DND-41 (cell line): Measurements from ENCODE around the gene OPCML.

Experiments
- ATAC-seq: fragments of 200-7000 bp; cut with Tn5 transposase; 3 replicates; pipeline ENCODE4 v1.9.1; 2021; ENCODE audit warnings: low read depth; ENCODE audit not compliant: insufficient read depth
- DNase-seq: peaks from one replicate; pipeline ENCODE4 v3.0.0-alpha.2; 2020
- H2AFZ ChIP-seq: 2 replicates; pipeline ENCODE4 v1.6.0; 2012; ENCODE audit warnings: low read depth, low read length
- H3K27ac ChIP-seq: 2 replicates; pipeline ENCODE4 v1.5.1; 2012; ENCODE audit warnings: low read length, inconsistent platforms
- H3K27me3 ChIP-seq: fragments of 200-600 bp; sonication (generic); 2 replicates; pipeline ENCODE4 v1.6.0; 2012; ENCODE audit warnings: low read length, mild to moderate bottlenecking, inconsistent platforms; ENCODE audit not compliant: insufficient read depth, poor library complexity
- H3K36me3 ChIP-seq: 2 replicates; pipeline ENCODE4 v1.5.1; 2012; ENCODE audit warnings: low read length, inconsistent platforms; ENCODE audit not compliant: insufficient read depth
- H3K4me1 ChIP-seq: 2 replicates; pipeline ENCODE4 v1.5.1; 2012; ENCODE audit warnings: mild to moderate bottlenecking, low read length; ENCODE audit not compliant: insufficient read depth
- H3K4me2 ChIP-seq: 2 replicates; pipeline ENCODE4 v1.6.0; 2012; ENCODE audit warnings: mild to moderate bottlenecking, moderate library complexity, low read length, inconsistent platforms; ENCODE audit not compliant: insufficient read depth
- H3K4me3 ChIP-seq, 2 experiments: fragments of 200-600 bp in 1 of 2; shearing (Covaris generic) in 1 of 2; 2 replicates each; pipeline ENCODE4 v1.5.1; 2012 to 2016; ENCODE audit warnings: inconsistent platforms in 2 of 2, low read length in 2 of 2, mild to moderate bottlenecking in 2 of 2, low read depth in 1 of 2, moderate library complexity in 1 of 2
- H3K79me2 ChIP-seq: 2 replicates; pipeline ENCODE4 v1.6.0; 2012; ENCODE audit warnings: low read length, inconsistent platforms; ENCODE audit not compliant: insufficient read depth
- H3K9ac ChIP-seq: 2 replicates; pipeline ENCODE4 v1.6.0; 2012; ENCODE audit warnings: low read depth, mild to moderate bottlenecking, inconsistent platforms, low read length, moderate library complexity
- H3K9me3 ChIP-seq: 2 replicates; pipeline ENCODE4 v1.5.1; 2012; ENCODE audit warnings: low read length, moderate library complexity, mild to moderate bottlenecking, inconsistent platforms; ENCODE audit not compliant: insufficient read depth, severe bottlenecking
- H4K20me1 ChIP-seq: 2 replicates; pipeline ENCODE4 v1.6.0; 2012; ENCODE audit warnings: low read length; ENCODE audit not compliant: insufficient read depth
- CTCF ChIP-seq: IDR thresholded peaks from 2 replicates; pipeline ENCODE4 v1.5.1; 2012; ENCODE audit warnings: borderline replicate concordance, low read length, moderate library complexity, mild to moderate bottlenecking; ENCODE audit not compliant: poor library complexity, severe bottlenecking; ENCODE audit errors: extremely low read depth
- EZH2 ChIP-seq: IDR thresholded peaks from 3 replicates; pipeline ENCODE4 v1.6.1; 2012; ENCODE audit warnings: borderline replicate concordance, low read depth, mild to moderate bottlenecking, moderate library complexity, low read length, inconsistent platforms; ENCODE audit not compliant: severe bottlenecking

OPCML gene

GRCh38 chr11:132579136-132579535 is 953.2 kb downstream of the OPCML start:
- peaks cover 12% of the 10 kb centered on the region for H3K4me1 ChIP-seq
- no peak overlapping the region for H3K4me3 ChIP-seq
- H2AFZ ChIP-seq = no peak overlapping the region
- no peaks in the 10 kb centered on the region for H3K27me3 ChIP-seq
- TF ChIP-seq EZH2 = no peak
- TF ChIP-seq CTCF = no peak
- no peaks in the 10 kb centered on the region for H3K36me3 ChIP-seq
- H3K9ac ChIP-seq = no peak overlapping the region
- H3K27ac ChIP-seq = no peak overlapping the region
- no peaks in the 10 kb centered on the region for H3K9me3 ChIP-seq
- no peak overlapping the region for H3K4me2 ChIP-seq
- no peaks in the 10 kb centered on the region for H3K79me2 ChIP-seq
- DNase-seq (no peak), ATAC-seq (no peak)
- H4K20me1 ChIP-seq = no peaks in the 10 kb centered on the region

- no peak for ATAC-seq
Measured at GRCh38 chr11:132578580-132578979, 953.7 kb downstream of the OPCML start.

GRCh38 chr11:132576706-132577105 is 955.6 kb downstream of the OPCML start:
- H2AFZ ChIP-seq = no peak overlapping the region
- H3K79me2 ChIP-seq = no peaks in the 10 kb centered on the region
- H4K20me1 ChIP-seq = no peaks in the 10 kb centered on the region
- no peak overlapping the region for H3K4me3 ChIP-seq
- ATAC-seq (no peak), DNase-seq (no peak)
- TF ChIP-seq CTCF (no peak), EZH2 (no peak)
- peaks cover 12% of the 10 kb centered on the region for H3K4me1 ChIP-seq
- no peaks in the 10 kb centered on the region for H3K27me3 ChIP-seq
- H3K4me2 ChIP-seq = no peak overlapping the region
- H3K9ac ChIP-seq = no peak overlapping the region
- H3K36me3 ChIP-seq = no peaks in the 10 kb centered on the region
- no peaks in the 10 kb centered on the region for H3K9me3 ChIP-seq
- H3K27ac ChIP-seq = no peak overlapping the region

More at GRCh38 chr11:132578580-132578979, 953.7 kb downstream of the OPCML start:
- no peaks in the 10 kb centered on the region for H4K20me1 ChIP-seq
- DNase-seq = no peak
- H3K27me3 ChIP-seq = no peaks in the 10 kb centered on the region
- H2AFZ ChIP-seq = no peak overlapping the region
- H3K4me1 ChIP-seq = peaks cover 12% of the 10 kb centered on the region
- H3K79me2 ChIP-seq = no peaks in the 10 kb centered on the region
- H3K9me3 ChIP-seq = no peaks in the 10 kb centered on the region
- H3K27ac ChIP-seq = no peak overlapping the region
- no peak overlapping the region for H3K4me3 ChIP-seq
- H3K9ac ChIP-seq = no peak overlapping the region
- no peak for TF ChIP-seq EZH2
- no peak for TF ChIP-seq CTCF
- no peak overlapping the region for H3K4me2 ChIP-seq
- no peaks in the 10 kb centered on the region for H3K36me3 ChIP-seq
